ENCODE data around the gene PTPRK. TPM values are rescaled to one million over a fixed set of nuclear protein-coding genes. Genes with fewer than 3 reads are reported as not detected.

PTPRK gene
- total RNA-seq, 1 donor from 2014 or later = 78.6 TPM

DNA sequence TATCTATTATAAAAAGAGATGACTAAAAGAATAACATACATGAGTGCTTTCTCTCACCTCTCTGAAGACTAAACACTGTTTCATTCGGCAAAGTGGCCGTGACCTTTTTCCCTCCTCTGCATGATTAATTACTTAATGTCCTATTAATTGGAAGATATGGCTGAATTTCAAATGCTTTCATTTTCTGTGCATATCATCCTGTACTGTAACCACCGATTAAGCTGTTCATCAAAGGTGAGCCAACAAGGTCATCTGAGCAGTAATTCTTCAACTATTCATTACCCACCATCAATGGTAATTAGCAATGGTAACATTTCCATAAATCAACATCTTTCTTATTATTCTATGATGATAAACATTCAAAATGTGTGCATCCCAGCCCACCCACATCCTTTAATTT is 125.2 kb downstream of the PTPRK start:
- peak in 1 of 2 donors; percentile 9 for DNase-seq (ENCODE audit: low read depth in 2 of 2)

DNA sequence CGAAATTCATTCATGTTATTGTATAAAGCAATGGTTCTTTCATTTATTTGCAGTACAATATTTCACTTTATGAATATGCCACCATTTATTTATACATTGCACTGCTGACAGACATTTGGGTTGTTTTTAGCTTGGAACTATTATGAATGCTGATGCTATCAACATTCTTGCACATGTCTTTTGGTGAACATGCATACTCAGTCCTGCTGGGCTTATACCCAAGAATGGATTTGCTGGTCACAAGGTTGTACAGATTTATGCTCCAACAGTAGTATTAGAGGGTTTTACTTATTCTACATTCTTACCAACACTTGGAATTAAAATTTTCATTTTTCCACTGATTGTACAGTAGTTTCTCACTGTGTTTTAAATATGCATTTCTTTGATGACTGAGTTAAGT is 126.2 kb downstream of the PTPRK start:
- no peak for DNase-seq (ENCODE audit: low read depth in 2 of 2)

DNA sequence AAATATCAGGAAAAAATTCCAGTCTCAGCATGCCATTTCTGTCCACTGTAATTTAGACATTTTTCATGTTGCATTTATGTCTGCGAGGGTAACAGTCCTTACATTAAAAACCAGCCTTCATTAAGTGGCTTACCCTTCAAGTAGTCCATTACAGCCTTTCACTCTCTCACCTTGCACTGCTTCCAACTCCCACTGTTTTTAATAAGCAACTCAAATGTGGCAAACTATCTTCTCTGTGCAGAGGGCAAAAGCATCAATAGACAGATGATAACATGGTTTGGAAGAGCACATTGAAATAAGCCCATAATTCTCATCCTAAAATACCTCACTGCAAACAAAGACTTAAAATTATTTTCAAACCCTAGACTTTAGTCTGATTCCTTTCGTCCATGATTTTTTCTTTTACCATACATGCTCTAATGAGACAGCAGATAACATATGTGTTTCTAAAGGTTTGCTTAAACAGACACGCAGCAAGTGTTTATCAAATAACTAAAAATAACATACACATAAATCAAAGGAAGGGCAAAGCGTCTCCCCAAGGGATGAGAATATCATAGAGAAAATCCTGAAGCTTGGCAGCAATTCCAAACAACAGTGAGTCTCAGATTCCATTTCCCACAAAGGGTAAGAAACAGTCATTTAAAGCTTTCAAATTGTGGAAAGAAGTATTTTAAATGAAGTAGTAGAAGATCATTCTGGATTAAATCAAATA is 130.4 kb downstream of the PTPRK start:
- DNase-seq (ENCODE audit: low read depth in 2 of 2) = no peak

DNA sequence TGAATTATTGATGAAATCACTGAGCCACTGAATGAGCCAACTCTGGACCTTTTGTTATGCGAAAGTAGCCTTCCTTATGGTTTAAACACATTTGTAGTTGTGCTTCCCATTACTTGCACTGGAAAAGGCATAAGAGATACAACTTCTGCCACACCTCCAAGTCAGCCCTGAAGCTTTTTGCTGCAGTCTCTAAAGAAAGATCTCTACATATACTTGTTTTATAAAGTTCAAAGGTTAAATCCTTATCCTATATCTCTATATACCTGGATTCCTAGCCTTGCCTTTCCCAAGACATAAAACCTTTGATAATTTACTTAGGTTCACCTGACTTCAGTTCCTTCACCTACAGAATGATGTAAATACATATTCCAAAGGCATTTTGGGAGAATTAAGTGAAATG is 132.0 kb downstream of the PTPRK start:
- no peak for DNase-seq (ENCODE audit: low read depth in 2 of 2)

DNA sequence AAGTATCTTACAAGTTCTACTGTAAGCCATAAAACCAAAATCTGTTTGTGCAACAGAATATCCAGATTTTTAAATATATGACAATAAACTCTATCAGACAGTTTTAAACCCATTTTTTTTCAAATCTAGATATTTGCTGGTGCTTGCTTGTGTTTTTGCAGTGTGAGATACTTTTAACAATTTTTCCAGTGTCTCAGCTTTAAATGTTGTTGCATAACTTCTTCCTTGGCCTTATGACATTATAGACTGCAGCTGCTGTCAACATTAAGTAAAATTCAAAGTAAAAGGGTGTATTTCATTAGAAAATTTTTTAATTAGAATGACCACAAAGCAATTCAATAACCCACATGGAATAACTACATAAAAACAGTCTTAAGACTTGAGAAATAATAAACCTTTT is 139.5 kb downstream of the PTPRK start:
- DNase-seq (ENCODE audit: low read depth in 2 of 2) = no peak

DNA sequence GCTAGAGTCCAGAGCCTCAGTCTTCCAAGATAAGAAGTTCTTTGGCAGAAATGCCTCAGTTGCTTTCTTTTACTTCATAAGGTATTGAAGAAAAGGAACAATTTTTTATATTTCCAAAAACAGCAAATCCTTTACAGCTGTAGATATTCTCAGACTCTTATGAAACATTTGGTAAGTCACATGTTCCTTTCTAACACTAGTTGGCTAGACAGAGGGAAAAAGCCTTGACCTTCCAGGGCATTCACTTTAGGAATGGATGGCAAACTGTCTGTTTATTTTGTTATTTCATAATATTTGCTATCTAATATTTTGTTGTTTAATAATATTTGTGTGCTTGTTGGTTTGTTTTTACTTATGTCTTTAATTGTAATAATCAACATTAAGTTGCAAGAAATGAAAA is 140.8 kb downstream of the PTPRK start:
- DNase-seq (ENCODE audit: low read depth in 2 of 2) = peak in 1 of 2 donors; percentile 13

DNA sequence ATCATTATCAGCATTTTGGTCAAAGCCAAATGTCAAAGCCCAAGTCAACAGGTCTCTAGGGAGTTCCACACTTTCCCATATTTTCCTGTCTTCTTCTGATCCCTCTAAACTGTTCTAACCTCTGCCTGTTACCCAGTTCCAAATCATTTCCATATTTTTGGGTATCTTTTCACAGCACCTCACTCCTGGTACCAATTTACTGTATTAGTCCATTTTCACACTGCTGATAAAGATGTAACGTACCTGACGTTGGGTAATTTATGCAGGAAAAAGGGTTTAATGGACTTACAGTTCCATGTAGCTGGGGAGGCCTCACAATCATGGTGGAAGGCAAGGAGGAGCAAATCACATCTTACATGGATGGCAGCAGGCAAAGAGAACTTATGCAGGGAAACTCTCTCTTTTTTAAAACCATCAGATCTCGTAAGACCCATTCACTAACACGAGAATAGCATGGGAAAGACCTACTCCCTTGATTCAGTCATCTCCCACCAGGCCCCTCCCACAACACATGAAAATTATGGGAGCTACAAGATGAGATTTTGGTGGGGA is 143.4 kb downstream of the PTPRK start:
- DNase-seq (ENCODE audit: low read depth in 2 of 2) = no peak

DNA sequence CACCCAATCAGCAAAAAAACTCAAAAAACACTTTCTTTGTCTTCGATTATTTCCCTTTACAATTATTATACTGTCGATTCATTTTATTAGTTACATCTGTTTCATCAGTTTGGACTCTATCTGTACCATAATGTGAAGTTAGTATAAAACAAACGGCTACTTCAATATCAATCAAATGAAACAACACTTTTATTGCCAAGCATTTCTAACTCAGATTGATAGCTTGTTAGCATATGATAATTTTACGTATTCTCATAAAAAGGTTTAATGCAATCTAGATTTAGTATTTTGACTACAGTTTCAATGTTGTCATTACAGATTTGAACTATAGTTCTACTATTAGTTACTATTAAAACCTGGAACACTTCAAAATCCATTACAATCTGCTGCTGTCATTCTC is 149.3 kb downstream of the PTPRK start:
- DNase-seq (ENCODE audit: low read depth in 2 of 2) = no peak

DNA sequence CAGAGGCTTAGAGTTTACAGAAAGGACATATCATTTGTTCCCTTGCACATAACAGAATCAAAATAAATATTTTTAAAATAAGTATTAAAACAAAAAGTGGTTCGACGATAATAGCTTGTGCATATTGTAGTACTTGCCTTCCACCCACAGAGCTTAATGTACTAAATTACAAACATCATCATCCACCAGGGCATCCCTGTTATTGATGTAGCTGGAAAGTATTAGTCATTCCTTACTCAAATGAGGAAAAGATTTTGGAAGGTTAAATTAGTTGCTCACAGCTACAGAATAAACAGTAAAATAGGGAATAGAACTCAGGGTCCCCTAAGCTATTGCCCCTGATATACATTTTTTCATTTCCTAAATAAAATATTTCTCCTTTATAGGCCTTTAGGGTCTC is 150.3 kb downstream of the PTPRK start:
- peak; percentile 77 to 79 for DNase-seq (ENCODE audit: low read depth in 2 of 2)

DNA sequence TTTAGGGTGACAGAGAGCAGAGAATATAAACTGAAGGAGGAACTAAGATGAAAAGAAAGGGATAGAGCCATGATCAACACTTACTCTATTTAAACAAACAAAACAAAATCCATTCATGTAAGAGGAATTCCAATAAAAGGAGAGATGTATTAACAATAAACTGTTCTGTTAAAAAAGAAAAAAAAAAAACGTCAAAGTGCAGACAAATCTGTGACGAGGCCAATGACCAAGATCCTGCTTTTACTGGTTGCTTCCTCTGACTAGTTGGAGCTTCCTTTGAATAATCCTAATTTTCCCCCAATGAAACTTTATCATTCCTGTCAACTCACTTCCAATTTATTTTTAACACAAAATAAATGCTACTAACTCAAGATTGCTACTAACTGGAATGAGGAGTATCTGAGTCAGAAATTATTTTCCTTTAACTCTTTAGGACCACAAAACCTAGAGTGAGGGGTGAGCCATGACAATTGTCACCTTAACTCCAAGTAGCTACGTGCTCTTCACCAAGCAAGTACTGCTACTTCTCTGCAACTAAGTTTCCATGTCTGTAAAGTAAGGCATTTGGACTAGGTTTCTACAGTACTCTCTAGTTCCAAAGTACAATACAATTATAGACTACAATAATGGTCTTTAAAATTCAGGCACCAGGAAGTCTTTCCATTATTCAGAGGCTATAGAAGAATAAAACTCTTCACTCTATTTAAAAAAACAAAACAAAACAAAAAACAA is 152.0 kb downstream of the PTPRK start:
- peak; percentile 49 to 88 for DNase-seq (ENCODE audit: low read depth in 2 of 2)

DNA sequence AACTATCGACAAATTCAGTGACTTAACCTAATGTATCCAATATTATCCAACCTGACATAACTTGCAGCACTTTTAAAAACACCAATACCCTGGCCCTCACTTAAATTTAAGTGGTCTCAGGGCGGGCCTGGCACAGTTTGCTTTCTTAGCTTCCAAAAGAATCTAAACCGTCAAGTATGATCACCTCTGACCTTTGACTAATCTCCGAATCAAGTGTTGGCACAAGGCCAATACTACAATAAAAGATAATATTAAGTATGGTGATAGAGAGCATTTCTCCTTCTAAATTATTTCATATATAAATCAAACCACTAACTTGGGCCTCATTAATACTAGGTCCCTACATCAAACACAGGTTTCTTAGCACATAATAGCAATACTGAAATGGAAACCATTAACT is 153.0 kb downstream of the PTPRK start:
- DNase-seq (ENCODE audit: low read depth in 2 of 2) = peak in 1 of 2 donors; percentile 39

DNA sequence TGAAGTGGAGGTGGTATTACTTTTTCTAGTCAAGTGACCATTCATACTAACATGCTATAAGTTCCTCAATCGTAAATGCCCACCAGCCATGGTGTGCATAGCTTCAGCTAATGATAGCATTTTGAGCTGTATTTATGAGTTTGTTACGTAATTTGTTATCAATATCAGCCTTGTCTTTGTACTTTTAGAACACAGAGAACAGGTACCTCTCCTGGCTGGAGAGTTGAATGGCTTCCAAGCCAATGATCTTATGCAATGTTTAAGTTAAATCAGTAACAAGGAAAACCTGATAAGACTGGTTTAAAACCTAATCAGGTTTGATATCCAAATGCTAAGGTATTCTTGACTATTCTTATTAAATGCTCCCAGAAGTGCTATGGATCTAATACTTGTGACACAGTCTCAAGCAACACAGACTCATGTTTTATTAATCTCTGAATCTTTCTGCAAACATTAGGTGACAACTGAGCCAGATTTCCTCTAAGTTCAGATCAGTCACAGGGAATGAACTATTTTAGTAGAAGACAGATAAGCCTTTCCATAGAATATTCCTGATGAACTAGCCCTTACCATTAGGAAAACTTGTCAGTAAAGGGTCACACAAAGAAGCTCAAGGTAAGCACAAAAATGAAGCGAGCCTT is 154.8 kb downstream of the PTPRK start:
- DNase-seq (ENCODE audit: low read depth in 2 of 2) = no peak

DNA sequence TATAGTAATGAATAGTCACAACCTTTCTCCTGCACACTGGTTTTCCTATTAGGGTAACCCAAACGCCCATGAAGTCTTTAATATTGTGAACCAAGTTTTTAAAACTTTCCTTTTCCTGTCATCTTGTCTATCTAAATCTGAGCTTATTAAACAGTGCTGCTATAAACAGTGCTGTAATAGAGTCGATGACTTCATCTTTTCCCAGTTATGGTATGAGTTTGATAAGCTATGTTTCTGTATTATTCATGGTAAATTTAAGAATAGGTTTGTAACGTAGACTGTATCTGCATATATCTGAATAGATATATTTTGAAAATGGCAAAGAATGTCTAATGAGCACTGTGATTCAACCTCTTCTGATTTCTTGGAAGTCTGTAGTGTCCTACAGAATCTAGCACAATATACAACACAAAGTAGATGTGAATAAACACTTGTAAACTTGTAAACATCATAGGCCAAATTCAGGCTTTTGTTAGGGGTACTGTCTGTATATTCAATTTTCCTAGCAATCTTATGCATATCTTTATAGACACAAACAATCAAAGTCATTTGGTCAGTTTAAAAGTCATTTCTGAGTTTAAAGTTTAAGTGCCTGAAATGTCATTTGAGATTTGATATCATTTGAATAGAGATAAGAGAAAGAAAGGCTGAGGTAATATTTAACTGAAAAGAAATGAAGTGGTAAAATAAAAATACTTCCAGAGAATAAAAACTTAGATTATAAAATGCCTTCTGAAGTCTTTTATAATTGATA is 155.5 kb downstream of the PTPRK start:
- DNase-seq (ENCODE audit: low read depth in 2 of 2) = no peak

DNA sequence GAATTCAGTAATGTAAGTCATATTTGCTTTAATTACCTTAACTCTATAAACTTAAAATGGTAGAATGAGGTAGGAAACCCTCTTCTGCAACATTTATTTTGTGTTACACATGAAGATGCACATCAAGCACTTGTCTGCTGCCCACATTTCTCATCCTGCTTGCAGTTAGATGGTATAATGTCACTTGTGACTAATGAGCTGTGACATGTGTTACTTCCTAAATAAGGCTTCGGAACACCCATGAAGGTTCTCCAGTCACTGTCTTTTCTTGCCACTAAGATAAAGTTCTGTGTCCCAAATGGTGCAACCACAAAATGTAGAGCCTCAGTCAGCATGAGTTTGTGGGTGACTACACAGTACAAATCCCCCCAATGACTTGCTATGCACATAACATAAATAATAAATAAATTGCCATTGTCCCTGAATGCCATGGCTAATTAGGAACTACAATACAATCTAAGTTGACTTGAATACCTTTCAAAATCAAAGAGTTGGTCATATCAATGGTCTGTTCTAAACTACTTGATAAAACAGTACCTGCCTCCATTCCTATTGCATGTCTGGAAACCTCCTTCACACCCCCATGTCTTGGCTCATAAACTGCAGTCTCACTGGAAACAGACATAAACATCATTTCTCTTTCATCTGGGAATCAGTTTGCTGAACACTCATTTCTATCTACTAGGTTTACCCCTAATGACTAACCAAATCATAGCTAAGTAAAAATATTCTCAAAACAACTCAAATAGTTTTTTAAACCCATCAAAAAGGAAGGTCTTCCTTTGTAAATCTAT is 157.2 kb downstream of the PTPRK start:
- no peak for DNase-seq (ENCODE audit: low read depth in 2 of 2)

DNA sequence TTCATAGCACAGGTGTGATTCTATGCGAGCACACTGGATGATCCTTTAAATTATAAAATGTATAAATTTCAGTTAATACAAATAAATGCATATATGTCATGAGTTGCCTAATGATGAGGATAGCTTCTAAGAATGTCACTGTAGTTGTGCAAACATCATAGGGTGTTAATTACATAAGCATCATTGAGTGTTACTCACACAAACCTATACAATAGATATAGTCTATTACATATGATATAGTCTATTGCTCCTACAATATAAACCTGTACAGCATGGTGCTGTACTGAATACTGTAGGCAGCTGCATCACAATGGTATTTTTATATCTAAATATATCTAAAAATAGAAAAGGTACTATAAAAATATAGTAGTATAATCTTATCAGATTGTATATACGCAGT is 159.0 kb downstream of the PTPRK start:
- no peak for DNase-seq (ENCODE audit: low read depth in 2 of 2)

DNA sequence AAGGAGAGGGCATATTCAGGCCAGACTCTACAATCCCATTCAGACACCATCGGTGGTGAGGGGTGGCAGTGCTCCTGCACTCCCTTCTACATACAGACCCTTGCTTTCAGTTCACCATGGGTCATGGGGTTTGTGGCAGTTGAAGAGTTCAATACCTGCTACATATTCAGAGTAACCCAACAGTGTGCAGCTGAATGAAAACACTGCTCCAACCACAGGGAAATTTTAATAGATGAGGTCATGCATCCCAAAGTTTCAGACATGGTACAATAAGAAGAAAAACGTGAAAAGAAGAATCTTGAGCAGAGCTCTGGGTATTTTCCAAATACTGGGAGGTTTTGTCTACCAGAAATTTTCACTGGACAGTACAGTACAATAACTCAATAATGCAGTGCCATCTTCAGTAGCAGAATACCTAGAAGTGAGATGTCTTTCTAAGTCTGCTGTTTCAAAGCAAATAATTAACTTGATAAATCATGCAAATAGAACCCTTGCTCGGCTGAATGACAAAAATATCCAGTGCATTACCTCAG is 162.1 kb downstream of the PTPRK start:
- DNase-seq (ENCODE audit: low read depth in 2 of 2) = no peak

DNA sequence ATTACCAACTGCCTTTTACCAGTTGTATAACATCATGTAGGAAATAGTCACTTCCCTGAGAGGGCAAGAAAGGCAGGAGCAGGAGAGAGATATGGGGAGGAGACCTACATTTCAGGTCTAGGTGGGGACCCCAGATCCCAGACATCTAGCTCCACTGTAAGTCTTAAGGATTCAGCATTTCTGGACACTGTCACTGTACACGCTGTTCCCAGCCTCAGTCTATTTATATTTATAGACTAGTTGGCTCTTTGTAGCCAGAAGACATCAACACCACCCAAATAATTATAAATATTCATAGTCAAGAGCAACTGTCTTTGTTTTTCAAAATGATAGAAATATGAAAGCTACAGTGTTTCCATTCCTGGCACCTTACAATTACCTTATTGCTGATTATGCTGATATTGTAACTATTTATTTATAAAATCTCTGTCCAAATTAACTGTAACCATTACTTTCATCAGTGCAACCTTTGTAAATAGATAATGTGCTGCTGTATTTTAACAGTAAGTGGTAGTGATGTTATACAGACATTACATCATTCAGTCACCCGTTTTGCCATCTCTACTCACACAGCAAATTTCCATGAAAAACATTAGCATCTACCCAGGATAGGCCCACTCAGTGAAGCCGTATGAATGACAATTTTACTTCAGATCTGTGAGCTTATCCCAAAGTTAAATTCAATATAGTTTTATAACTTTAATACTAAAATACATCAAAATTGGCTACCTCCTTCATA is 162.8 kb downstream of the PTPRK start:
- no peak for DNase-seq (ENCODE audit: low read depth in 2 of 2)

DNA sequence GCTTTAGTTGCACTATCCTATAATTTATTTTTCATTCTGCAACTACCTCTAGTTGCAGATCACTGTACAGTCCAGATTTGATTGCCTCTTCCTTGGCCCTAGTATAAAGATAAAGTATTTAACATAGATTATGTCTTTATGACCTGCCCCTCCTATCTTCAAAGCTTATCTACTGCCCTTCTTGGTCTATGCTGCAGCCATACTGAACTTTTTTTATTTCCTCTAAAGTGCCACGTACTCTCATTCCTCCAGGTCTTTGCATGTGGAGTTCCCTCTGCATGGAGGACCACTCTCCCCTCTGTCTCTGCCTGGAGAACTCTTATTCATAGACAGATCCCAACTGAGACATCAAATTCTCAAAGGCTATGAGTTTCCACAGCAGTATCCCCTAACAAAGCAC is 168.0 kb downstream of the PTPRK start:
- no peak for DNase-seq (ENCODE audit: low read depth in 2 of 2)

DNA sequence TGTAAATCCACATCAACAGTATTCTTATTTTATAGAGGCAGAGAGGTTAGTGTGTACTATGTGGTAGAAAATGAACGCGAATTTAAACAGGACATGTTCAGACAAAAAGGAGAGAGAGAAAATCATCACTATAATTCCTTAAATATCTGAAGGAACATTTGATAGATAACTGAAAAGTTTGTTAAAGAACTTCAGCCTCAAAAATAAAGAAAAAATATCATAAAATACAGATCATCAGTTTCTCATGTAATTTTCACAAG is 169.2 kb downstream of the PTPRK start:
- no peak for DNase-seq (ENCODE audit: low read depth in 2 of 2)
